Prostate gland (tissue), 2 donors: ENCODE data around the gene CNOT6L.

Experiments
- POLR2A ChIP-seq: fragments of 450-650 bp; IDR thresholded peaks from one replicate; pipeline ENCODE4 v1.6.1; 2016; ENCODE audit warnings: antibody characterized with exemption, mild to moderate bottlenecking
- TF ChIP-seq, protein P1 (sequence below), 4 experiments: fragments of 200-600 bp in 2 of 4; fragments of 450-650 bp in 2 of 4; sonication (generic) in 2 of 4; IDR thresholded peaks; 1 replicate in 3 of 4; 2 replicates in 1 of 4; pipeline ENCODE4 v1.5.1; 2016 to 2019; ENCODE audit warnings: antibody characterized with exemption in 4 of 4, mild to moderate bottlenecking in 2 of 4, moderate library complexity in 2 of 4

DNA sequence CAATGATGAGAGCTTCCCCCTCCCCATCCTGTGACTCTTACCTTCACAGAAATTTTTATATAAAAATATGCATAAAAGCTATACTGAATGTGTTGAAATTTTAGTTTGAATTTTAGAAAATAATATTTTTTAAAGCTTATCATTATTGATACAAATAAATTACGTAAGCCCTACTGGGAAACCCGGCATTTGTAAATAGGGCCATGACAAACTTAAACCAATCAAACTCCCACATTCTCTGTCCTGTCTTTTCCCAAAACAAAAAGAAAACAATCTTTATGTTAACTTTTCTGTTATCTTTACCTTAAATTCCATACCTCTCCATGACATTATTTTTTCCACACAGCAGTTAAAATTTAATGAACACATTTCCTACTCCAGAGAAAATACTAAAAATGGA, 2.6 kb downstream of the CNOT6L start:
- TF ChIP-seq, protein P1, sequence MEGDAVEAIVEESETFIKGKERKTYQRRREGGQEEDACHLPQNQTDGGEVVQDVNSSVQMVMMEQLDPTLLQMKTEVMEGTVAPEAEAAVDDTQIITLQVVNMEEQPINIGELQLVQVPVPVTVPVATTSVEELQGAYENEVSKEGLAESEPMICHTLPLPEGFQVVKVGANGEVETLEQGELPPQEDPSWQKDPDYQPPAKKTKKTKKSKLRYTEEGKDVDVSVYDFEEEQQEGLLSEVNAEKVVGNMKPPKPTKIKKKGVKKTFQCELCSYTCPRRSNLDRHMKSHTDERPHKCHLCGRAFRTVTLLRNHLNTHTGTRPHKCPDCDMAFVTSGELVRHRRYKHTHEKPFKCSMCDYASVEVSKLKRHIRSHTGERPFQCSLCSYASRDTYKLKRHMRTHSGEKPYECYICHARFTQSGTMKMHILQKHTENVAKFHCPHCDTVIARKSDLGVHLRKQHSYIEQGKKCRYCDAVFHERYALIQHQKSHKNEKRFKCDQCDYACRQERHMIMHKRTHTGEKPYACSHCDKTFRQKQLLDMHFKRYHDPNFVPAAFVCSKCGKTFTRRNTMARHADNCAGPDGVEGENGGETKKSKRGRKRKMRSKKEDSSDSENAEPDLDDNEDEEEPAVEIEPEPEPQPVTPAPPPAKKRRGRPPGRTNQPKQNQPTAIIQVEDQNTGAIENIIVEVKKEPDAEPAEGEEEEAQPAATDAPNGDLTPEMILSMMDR (IDR thresholded peaks at IDR 0.05), result no peak
- TF ChIP-seq POLR2A, result no peak
